Epithelial cell of esophagus (primary cell): ENCODE data around the gene TLN1.

Experiments used
- DNase-seq: peaks from one replicate; pipeline ENCODE4 v3.0.0; 2010; ENCODE audit warnings: low read depth
- H3K4me3 ChIP-seq: 2 replicates; pipeline ENCODE4 v1.5.1; 2011; ENCODE audit warnings: mild to moderate bottlenecking, low read length, control low read depth
- CTCF ChIP-seq: IDR thresholded peaks from 2 replicates; pipeline ENCODE4 v1.5.1; 2011; ENCODE audit warnings: low read depth, mild to moderate bottlenecking, low read length, control low read depth, inconsistent platforms; ENCODE audit not compliant: insufficient read depth; ENCODE audit errors: missing control alignments

Gene TLN1

GRCh38 chr9:35679766-35680330, 52.1 kb downstream of the TLN1 start:
- H3K4me3 ChIP-seq, result no peak overlapping the region
- no peak for DNase-seq
- no peak for TF ChIP-seq CTCF

- H3K4me3 ChIP-seq, result no peak overlapping the region
- no peak for DNase-seq
- TF ChIP-seq CTCF, result no peak
These were observed 52.9 kb downstream of the TLN1 start for GRCh38 chr9:35679091-35679490.

- no peak for DNase-seq
- TF ChIP-seq CTCF, result no peak
- H3K4me3 ChIP-seq, result peak overlapping the region; percentile 33
These were observed 56.1 kb downstream of the TLN1 start for GRCh38 chr9:35675732-35676392.

- no peak for DNase-seq
- no peak for TF ChIP-seq CTCF
- H3K4me3 ChIP-seq, result peak overlapping the region; percentile 33
These were observed 56.8 kb downstream of the TLN1 start for GRCh38 chr9:35675204-35675603.

GRCh38 chr9:35674025-35674361, 58.0 kb downstream of the TLN1 start:
- no peak overlapping the region for H3K4me3 ChIP-seq
- TF ChIP-seq CTCF, result no peak
- no peak for DNase-seq

GRCh38 chr9:35673132-35674024, 58.6 kb downstream of the TLN1 start, which contains the start of gene CA9:
Gene CA9, plus strand, starts transcription at chr9:35673928. Its CDS starts 32 bp downstream, at chr9:35673960.
- peak; percentile 68 for DNase-seq
- H3K4me3 ChIP-seq, result no peak within 1 kb of the TSS
- TF ChIP-seq CTCF, result no peak
